ENCODE data around the gene SMPD3.
"Not testable (repeated sequence)": the region's sequence is repeated elsewhere in the genome, so short reads cannot be mapped to it uniquely, and the experiment has no call there.

SMPD3 gene

GRCh38 chr16:68448360-68448970 is at the start of gene SMPD3:
Gene SMPD3, minus strand, starts transcription at chr16:68448508. Its CDS starts 76,327 bp downstream, at chr16:68372181.
- peak; percentile 93 to 98 for DNase-seq (ENCODE audit: low read depth in 1 of 2, low spot score in 1 of 2)

DNA sequence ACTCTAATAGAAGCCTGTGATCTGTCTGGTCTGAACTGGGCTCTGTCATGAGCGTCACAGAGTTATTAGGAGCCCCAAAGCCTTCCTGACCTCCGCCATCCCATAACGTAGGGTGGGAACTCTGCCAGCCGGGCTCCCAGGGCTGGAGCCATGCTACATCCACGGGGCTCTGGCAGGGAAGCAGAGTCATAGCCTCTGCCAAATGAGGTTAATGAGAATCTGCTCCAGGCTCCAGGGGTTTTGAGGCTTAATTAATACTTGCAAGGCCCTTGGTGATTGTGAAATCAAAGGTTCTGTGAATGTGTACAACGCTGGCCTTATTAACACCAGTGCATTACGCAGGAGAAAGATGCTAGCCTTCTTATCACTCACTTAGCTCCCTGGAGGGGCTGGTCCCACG is 48.4 kb upstream of the SMPD3 start:
- DNase-seq (ENCODE audit: low read depth in 1 of 2, low spot score in 1 of 2) = no peak

- not testable (repeated sequence) for DNase-seq (ENCODE audit: low read depth in 1 of 2, low spot score in 1 of 2)
These were observed 46.0 kb upstream of the SMPD3 start for GRCh38 chr16:68494261-68494660.

DNA sequence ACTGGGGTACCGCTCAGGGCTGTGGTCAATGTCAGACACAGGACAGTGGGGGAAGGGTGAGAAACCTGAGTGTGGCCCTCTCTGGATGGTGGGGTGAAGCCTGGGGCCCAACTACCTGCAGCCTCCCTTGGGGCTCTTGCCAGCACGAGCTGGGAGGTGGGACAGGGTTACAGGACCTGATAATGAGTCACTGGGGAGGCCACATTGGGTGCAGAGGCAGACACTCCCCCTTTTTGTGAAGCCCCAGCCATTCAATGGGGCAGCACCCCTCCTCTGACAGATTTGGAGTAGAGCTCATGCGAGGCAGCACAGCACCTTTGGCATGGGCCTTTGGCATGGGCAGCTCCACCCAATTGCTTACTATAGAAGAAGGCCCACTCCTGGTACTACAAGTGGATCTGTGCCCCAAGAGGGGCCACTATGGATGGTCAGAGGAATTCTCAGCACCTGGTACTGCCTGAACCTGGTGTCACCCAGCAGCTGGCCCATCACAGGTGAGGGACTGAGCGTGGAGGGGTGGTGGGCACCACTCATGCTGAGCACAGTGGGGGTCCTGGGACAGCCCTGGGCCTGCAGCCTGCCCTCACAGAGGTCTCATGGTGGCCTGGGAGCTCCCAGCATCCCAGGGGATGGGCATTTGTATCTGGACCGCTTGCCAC is 45.2 kb upstream of the SMPD3 start:
- no peak for DNase-seq (ENCODE audit: low read depth in 1 of 2, low spot score in 1 of 2)

DNA sequence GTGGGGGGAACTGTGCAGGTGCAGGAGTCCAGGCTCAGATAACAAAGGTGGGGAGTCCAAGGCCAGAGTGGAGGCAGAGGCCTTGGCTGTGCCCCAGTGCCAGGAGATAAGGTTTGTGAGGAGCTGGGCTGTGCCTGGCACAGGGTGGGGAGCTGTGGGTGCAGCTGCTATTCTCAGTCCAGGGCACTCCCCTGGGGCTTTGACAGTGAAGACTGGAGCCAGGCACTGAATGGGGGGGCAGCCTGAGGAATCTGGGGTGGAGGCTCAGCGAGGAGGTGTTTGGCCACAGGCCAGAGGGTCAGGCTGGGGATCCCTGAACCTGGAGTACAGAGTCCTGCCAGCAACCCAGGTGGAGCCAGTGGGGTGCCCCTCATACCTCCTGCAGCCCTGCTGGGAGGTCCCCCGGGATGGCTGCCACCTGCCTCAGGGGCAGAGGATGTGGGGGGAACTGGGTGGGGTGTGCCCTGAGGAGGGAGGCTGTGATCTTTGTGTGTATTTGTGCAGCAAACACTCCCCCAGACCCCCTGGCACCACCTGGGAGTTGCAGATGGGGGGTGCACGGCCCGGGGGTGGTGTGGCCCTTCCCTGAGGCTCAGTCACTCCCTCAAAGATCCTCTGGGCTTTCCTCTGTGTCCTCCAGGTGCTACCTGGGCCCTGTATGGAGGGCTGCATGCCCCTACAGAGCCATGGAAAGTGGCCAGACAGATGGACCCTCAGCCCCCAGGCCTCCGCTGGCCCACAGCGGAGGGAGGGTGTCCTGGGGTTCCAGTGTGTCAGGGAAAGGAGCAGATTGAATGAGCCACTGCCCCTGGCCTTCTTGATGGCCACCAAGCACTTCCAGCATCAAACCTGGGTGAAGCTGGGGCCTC is 44.5 kb upstream of the SMPD3 start:
- DNase-seq (ENCODE audit: low read depth in 1 of 2, low spot score in 1 of 2) = no peak

GRCh38 chr16:68492151-68492542 is 43.8 kb upstream of the SMPD3 start:
- no peak for DNase-seq (ENCODE audit: low read depth in 1 of 2, low spot score in 1 of 2)

- DNase-seq (ENCODE audit: low read depth in 1 of 2, low spot score in 1 of 2) = no peak
These were observed 43.3 kb upstream of the SMPD3 start for GRCh38 chr16:68491576-68491950.

- no peak for DNase-seq (ENCODE audit: low read depth in 1 of 2, low spot score in 1 of 2)
These were observed 42.7 kb upstream of the SMPD3 start for GRCh38 chr16:68490829-68491575.

DNA sequence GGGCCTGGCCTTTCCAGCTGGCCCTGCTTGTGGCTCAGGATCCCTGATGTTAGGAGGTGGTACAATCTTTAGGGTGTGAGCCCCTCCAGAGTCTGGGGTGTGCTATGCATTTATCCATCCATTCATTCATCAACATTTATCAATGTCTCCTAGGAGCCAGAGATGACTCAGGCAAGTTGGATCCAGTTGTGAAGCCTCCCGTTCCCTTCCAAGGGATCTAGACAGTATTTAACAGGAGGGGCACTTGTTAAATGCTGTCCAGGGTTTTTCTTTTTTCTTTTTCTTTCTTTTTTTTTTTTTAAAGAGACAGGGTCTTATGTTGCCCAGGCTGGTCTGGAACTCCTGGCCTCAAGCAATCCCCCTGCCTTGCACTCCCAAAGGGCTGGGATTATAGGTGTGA is 42.0 kb upstream of the SMPD3 start:
- DNase-seq (ENCODE audit: low read depth in 1 of 2, low spot score in 1 of 2) = no peak

DNA sequence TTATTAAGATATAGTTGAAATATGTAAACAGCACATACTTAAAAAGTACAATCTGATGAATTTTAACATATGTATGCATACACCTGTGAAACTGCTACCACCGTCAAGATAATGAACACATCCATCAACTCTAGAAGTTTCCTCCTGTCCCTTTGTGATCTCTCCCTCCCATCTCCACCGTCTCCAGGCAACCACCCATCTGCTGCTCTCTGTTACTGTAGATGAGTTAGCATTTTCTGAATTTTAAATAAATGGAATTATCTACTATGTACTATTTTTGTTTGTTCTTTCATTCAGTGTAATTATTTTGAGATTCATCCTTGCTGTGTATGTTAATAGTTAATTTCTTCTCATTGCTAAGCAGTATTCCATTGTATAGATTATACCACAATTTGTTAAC is 40.2 kb upstream of the SMPD3 start:
- no peak for DNase-seq (ENCODE audit: low read depth in 1 of 2, low spot score in 1 of 2)

DNA sequence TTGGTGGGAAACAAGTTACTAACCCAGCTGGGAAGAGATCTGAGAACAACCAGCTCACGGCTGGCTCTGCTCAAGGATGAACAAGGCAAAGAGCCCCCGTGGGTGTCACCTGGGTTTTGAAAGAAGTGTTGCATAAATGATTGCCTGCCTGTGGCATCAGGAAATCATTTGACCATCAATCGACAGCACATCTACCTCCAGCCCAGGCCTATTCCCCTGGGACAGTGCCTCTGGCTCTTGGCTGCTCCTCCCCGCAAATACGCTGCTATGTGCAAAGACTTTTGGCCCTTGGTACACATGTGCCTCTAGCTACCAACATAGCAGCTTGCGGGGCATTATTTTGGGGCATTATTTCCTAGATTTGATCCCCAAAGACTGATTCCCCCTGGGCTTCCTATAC is 39.4 kb upstream of the SMPD3 start:
- no peak for DNase-seq (ENCODE audit: low read depth in 1 of 2, low spot score in 1 of 2)

DNA sequence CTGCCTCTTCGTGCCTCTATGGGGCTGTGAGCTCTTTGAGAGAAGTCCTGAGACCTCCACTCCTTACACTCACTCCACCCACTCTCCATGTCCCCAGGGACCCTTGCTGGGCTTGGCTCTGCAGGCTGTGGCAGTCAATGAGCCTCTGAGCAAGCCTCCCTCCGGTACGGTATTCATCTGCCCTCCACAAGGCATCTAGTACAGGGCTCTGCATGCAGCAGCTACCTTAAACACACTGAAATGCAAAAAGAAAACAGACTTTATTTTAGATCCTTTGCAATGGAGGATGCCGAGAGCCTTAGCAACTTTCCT is 38.9 kb upstream of the SMPD3 start:
- DNase-seq (ENCODE audit: low read depth in 1 of 2, low spot score in 1 of 2) = no peak

DNA sequence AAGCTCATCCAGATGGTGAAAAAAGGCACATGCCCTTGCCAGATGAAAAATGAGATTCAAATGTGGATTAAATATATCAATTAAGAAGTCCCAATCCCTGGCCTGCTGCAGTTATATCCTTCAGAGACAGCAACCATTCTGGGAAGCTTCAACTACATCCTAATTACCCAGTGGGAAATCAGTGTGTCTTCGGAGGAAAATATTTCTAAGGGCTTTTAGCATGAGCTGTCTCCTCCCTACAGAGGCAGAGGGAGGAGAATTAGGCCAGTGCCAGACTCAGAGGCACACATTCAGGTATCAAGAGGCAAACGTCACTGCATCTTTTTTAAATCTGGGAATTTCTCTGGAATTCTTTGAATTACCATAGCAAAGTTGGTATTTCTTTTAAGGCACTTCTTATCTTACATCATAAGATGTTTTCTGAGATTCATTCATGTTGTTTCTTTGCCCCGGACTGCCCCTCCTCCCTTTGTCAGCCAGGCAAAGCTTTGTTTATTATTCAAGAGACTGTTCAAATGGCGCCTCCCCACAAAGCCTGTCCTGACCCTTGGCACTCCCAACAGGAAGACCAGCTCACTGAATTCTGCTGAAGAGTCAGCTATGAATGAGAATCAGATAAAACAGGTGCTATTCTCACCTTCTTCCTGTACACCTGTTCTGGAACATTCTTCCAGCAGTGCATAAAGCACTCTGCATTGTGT is 38.3 kb upstream of the SMPD3 start:
- DNase-seq (ENCODE audit: low read depth in 1 of 2, low spot score in 1 of 2) = no peak

- no peak for DNase-seq (ENCODE audit: low read depth in 1 of 2, low spot score in 1 of 2)
These were observed 33.3 kb upstream of the SMPD3 start for GRCh38 chr16:68481636-68482035.

DNA sequence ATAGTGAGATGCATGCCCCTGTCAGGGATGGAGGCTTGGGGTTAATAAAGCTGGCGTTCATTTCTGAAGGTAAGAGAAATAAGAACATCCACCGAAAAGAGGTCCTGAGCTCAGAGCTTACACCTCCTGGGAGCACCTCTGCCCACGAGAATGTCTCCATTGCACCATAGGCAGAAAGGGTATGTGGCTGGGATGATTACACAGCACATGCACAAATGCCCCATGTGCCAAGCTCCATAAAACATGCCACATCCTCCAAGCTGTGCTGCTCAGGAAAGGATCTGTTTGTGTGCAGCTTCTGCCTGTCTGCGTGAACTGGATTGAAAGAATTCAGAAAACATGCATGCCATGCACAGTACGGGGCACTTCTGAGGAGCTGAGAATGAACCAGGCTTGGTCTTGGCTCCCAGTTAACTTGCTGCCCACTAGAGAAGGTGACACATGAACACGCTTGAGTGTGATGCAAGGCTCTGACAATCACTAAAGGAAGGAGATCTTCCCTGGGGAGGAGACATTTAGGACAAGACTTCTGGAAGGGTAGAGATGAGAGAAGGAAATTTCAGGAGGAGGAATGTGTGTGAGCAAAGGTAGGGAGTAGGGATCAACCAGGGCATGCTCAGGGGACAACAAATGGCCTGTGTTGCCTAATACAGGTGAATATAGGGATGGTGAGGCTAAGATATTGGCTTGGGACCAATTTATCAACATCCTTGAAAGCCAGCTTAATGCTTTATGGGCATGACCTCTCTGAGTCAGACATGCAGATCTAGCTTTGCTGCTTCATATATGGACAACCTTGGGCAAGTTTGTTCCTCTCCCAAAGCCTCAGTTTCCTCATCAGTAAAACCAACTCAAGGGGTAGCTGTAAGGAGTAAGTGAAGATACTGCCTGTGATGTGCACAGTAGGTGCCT is 32.0 kb upstream of the SMPD3 start:
- no peak for DNase-seq (ENCODE audit: low read depth in 1 of 2, low spot score in 1 of 2)

DNA sequence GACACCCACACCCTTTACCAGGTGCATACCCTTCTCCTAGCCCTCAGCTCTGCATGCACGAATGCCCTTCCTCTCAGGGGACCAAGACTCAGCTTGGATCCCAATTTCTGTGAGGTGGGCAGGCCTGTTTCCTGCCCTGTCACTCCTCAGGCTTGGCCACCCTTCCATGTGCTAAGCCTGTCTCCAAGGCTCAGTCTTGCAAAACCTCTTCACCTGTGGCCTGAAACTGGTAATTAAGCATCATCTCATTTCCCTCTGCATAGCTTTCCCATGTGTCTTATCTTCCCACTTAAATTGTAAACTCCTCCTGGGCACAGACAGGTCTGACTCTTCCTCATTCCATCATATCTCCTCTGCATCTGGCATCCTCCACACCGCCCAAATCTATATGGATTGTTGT is 31.0 kb upstream of the SMPD3 start:
- no peak for DNase-seq (ENCODE audit: low read depth in 1 of 2, low spot score in 1 of 2)

DNA sequence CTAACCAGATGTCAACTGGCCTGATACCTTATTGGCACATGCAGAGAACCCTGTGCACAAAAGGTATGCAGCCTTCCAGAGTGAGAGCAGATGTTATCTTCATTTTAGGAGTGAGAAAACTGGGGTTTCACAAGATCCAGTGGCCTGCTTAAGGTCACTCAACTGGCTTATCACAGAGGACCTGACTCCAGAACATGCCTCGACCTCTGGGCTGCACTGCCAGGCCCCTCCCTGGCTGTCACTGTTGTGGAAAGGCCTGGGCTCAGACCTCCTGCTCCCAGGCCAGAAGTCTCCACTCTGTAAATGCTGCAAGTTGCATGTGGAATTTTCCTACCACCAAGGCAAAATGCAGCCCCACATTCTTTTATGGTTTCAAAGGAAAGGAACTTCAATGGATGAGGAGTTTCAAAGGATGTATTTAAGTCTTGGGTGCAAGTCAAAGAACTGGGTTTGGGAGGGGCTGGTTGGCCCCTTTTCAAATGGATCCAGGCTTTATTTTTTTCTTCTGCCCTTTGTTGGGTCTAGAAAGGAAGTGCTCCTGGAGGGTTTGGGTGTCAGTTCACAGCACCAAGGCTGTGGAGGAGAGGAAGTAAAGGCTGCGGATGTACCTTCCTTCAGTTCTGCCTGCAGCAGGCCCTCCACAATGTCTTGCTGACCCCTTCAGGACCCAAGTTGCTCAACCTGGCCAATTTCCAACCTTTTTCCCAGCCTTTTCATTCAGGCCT is 30.4 kb upstream of the SMPD3 start:
- DNase-seq (ENCODE audit: low read depth in 1 of 2, low spot score in 1 of 2) = no peak

DNA sequence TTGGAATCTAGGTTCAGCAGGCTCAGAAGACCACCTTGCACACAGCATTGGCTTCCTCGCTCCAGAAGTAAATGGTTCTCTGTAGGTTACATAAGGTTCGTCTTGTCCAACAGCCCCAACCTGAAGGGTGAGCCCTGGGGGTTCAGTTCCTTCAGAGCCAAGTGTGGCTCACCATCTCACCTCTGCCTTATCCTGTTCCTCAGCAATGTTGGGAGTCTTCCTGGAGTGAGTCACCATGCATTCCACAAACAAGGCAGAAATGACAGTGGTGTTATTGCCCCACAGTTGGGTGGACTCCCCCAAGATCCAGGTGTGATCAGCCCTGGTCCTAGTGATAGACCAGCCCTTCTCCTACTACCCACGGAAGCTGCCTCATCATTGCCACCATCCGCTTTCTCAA is 26.8 kb upstream of the SMPD3 start:
- no peak for DNase-seq (ENCODE audit: low read depth in 1 of 2, low spot score in 1 of 2)

- no peak for DNase-seq (ENCODE audit: low read depth in 1 of 2, low spot score in 1 of 2)
These were observed 25.2 kb upstream of the SMPD3 start for GRCh38 chr16:68473358-68474070.
